OCI-LY3 (cell line): ENCODE data around the gene PLEKHA7.

Source experiments
- CTCF ChIP-seq: fragments of 200-600, 300-600 bp; sonication (generic); IDR thresholded peaks from 2 replicates; pipeline ENCODE4 v1.5.1; 2014; ENCODE audit warnings: antibody characterized with exemption, low read length, low read depth
- EZH2phosphoT487 ChIP-seq: fragments of 200-600 bp; shearing (Covaris generic); IDR thresholded peaks from 2 replicates; pipeline ENCODE4 v1.6.1; 2018; ENCODE audit warnings: antibody characterized with exemption, mixed run types, low read depth

- TF ChIP-seq CTCF (no peak), EZH2phosphoT487 (no peak)
These were observed 247.1 kb downstream of the PLEKHA7 start for GRCh38 chr11:16767137-16767536.
